Choroid plexus epithelial cell (primary cell): ENCODE results near the gene TK2.

ENCODE experiments used
- DNase-seq: peaks from one replicate; pipeline ENCODE4 v3.0.0-alpha.2; 2010; ENCODE audit warnings: low read depth
- H3K4me3 ChIP-seq: 2 replicates; pipeline ENCODE4 v1.5.1; 2011; ENCODE audit warnings: low read depth, mild to moderate bottlenecking, control low read depth, low read length, moderate library complexity
- TF ChIP-seq, protein P1 (sequence below): conservative IDR thresholded peaks from 2 replicates; pipeline ENCODE4 v1.5.1; 2011; ENCODE audit warnings: low read depth, mild to moderate bottlenecking, control low read depth, inconsistent platforms, low read length, moderate library complexity

Gene TK2

DNA sequence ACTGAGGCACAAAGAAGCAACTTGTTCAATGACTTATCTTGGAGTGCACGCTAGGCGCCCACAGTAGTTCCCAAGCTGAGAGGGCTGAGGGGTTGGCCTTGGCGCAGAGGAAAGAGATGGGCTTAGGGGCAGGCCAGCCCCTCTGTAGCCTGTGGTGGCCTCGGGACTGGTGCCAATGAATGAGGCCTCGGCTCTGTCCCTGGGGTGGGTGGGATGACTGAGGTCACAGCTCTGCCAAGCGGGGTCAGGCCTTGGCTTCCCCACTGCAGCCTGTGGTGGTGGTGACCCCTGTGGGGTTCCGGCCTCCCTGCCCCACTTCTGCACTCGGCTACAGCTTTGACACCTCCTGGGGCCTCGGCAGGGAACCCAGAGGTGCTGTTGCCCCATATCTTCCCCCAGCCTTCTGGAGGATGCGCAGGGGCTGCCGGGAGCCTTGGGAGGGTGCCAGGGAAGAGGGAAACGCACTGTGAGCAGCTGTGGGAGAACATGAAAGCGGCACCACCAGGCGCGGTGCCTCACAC lies 76.8 kb downstream of the TK2 start:
- TF ChIP-seq, protein P1, sequence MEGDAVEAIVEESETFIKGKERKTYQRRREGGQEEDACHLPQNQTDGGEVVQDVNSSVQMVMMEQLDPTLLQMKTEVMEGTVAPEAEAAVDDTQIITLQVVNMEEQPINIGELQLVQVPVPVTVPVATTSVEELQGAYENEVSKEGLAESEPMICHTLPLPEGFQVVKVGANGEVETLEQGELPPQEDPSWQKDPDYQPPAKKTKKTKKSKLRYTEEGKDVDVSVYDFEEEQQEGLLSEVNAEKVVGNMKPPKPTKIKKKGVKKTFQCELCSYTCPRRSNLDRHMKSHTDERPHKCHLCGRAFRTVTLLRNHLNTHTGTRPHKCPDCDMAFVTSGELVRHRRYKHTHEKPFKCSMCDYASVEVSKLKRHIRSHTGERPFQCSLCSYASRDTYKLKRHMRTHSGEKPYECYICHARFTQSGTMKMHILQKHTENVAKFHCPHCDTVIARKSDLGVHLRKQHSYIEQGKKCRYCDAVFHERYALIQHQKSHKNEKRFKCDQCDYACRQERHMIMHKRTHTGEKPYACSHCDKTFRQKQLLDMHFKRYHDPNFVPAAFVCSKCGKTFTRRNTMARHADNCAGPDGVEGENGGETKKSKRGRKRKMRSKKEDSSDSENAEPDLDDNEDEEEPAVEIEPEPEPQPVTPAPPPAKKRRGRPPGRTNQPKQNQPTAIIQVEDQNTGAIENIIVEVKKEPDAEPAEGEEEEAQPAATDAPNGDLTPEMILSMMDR, result no peak
- DNase-seq, result no peak
- no peak overlapping the region for H3K4me3 ChIP-seq

DNA sequence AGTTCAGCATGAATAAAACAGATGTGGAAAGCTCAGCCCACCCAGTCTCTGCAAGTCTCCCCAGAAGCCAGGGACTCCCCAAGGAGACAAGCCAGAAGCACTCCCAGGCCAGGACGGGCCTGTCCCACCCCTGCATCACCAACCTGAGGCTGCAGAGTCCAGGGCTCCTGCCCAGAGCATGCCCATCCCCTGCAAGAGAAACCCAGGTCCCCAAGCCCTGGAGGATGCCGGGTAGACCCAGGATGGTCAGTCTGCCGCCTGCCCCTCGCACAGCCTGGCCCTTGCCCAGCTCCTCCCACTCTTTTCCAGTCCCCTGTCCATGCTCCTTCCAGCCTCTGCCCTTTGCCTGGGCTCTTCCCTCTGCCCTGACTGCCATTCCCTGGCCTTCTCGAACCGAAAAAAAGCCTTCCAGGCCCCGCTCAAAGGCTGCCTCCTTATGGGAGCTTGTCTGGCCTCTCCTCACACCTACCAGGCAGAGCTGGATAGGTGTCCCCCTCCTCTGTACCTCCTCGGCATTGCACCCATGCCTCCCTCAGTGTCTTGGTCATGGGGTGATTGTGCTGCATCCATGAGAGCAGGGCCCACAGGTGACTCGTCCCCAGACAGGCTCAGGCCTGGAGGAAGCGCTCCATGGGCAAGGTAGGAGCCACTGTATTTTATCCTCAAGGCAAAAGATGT lies 78.1 kb downstream of the TK2 start:
- DNase-seq, result no peak
- H3K4me3 ChIP-seq, result no peak overlapping the region
- TF ChIP-seq, protein P1, result peak; percentile 14

DNA sequence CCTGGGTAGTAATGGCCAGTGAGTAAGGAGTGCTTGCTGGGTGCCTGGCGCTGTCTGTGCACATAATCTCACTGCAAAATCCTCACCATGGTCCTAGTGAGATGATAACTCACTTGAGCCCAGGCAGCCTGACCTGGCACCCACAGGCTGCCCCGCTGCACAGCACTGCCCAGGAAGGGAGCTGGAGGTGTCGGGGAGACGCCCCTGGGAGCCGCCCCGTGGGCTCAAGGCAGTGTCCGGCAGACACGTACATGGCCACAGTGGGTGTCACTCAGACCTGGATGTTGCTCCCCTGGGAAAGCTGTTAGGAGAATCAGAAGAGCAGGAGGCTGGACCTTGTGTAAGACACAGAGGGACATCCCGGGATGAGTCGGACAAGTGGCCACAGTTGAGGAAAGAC lies 78.7 kb downstream of the TK2 start:
- no peak overlapping the region for H3K4me3 ChIP-seq
- TF ChIP-seq, protein P1, result no peak
- DNase-seq, result no peak

DNA sequence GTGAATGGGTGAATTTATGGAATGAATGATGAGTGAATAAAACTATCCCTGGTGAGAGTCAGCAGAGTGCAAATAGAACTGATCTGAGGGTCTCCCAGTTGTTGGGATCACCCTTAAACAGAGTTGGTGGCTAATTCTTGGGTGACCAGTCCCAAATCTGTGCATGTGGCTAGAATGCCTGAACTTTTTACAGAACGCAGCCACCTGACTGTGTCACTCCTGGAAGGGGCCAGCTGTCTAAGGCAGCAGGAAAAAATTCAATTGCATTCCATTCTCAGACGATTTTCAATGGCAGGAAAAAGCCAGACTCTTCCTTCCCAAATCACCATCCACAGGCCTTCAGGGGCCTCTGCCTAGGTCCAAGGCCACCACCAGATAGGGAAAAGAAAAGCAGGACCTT lies 79.4 kb downstream of the TK2 start:
- TF ChIP-seq, protein P1, result no peak
- DNase-seq, result no peak
- H3K4me3 ChIP-seq, result no peak overlapping the region

DNA sequence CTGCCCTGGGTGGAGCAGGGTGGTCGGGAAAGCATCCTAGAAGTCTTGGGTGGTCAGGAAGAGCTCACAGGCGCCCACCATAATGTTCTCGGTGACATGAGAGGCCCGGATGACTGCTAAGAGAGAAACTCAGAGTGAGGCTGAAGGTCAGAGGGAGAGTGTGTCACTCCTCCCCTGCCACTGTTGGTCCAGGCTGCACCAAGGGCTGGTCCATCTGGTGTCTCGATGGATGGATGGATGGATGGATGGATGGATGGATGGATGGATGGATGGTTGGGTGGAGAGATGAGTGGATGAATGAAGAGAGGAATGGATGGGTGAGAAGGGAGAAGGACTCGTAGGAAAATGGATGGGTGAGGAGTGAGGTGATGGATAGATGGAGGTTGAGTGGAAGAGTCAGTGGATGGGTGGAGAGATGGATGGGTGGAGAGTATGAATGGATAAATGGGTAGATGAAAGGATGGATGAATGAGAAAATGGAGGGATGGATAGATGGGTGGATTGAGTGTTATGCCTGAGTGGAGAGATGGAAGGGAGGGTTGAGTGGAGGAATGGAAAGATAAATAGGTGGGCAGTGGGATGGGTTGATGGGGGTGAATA lies 79.9 kb downstream of the TK2 start:
- TF ChIP-seq, protein P1, result no peak
- no peak for DNase-seq
- no peak overlapping the region for H3K4me3 ChIP-seq

DNA sequence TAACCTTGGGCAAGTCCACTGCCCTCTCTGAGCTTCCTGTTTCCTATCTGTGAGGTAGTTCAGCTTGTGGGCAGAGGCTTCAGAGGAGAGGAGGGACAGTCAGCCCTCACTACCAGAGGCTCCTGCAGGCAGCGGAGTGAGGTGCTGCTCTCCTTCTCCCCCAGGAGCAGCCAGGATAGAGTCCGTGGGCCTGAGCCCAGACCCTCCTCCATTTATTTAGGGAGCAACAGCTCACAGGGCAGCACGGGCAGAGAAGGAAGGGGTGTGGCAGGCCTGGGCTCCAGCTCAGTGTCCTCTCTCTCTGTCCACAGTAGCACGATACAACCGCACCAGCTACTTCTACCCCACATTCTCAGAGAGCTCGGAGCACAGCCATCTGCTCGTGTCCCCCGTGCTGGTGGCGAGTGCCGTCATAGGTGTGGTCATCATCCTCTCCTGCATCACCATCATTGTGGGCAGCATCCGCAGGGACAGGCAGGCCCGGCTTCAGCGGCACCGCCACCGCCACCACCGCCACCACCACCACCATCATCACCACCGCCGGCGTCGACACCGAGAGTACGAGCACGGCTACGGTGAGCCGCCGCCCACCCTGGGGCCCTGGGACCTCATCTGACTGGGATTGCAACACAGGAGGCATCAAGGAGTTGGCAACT lies 80.5 kb downstream of the TK2 start:
- H3K4me3 ChIP-seq, result no peak overlapping the region
- no peak for DNase-seq
- TF ChIP-seq, protein P1, result no peak
